ENCODE data around the gene LILRB2.
"Not testable (repeated sequence)": the region's sequence is repeated elsewhere in the genome, so short reads cannot be mapped to it uniquely, and the experiment has no call there.

Gene LILRB2

DNA sequence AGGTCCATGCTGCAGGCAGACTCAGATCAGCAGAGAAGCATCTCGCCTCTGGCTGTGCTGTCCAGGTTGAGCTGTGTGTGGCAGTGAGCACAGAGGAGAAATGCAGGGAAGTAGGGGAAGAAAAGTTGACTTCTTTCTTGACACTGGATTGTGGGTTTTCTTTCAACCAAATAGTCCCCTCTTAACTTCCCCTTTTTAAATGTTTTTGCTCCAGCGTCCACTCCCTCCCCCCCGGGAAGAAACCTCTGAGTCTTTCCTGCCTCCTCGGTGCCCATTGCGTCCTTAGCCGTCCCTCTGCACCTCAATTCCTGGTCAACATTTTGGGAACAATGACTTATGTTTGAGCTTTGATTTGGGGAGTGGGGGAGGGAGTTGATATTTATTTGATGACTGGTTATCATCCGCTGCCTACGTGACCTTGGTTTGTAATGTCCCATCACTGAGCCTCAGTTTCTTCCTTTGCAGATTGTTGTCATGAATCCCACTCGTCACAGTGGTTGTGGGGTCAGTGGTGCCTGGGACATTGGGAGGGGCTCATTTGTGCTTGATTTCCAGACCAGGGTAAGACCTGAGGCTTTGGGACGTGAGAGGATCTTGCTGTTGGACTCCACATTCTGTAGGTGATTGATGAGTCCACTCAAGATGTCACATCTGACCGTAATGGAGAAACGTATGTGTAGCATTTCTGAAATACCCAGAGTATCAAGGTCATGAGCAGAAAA is at the start of gene LILRB2:
Gene LILRB2, minus strand, starts transcription at position 104 of the 722 bp plus-strand sequence. CDS start 614 bp downstream, outside the sequence.
- DNase-seq (ENCODE audit: low read depth, low spot score): no peak
- H3K9me3 ChIP-seq (ENCODE audit: low read depth, low read length): no peaks in the 10 kb centered on the region
- TF ChIP-seq EZH2 (IDR thresholded peaks at IDR 0.05): no peak
- TF ChIP-seq FOXP2 (optimal IDR thresholded peaks at IDR 0.05; ENCODE audit: control extremely low read depth, extremely low read length, insufficient read depth): no peak
- no peak for TF ChIP-seq POLR2AphosphoS5 (IDR thresholded peaks at IDR 0.05; ENCODE audit: borderline replicate concordance, low read depth, low read length)
- H3K36me3 ChIP-seq (ENCODE audit: insufficient read depth, low read length): no peaks in the 10 kb centered on the region
- H3K9ac ChIP-seq (ENCODE audit: insufficient read length): no peak within 1 kb of the TSS
- H3K27ac ChIP-seq: no peak within 1 kb of the TSS
- no peak within 1 kb of the TSS for H3K4me3 ChIP-seq

DNA sequence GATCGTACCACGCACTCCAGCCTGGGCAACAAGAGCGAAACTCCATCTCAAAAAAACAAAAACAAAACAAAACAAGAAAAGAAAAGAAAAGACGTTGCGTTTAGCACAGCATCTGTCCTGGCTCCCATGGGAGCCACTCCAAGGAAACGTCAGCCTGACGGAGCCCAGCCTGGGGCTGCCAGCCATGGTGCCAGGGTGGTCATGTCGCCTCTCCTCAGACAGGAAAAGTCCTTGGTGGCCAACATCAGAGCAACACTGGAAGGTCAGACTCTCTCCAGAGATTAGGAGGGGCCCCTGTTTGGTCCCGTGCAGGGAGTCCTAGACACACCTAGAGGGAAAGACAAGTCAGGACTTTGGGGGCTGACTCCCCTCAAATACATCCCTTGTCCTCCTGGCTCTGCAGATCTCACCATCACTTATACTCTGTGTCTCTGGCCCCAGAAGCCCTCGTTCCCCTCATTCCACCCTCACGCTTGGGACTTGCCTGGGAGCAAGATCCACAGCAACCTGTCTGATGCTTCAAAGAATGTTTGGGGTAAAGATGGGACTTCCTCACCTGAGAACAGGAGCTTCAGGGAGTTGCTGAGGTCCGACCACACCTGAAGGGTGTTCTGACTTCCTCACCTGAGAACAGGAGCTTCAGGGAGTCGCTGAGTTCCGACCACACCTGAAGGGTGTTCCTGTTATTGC is 48.7 kb upstream of the LILRB2 start:
- H3K9me3 ChIP-seq (ENCODE audit: low read depth, low read length): no peaks in the 10 kb centered on the region
- H3K4me3 ChIP-seq: no peak overlapping the region
- H3K36me3 ChIP-seq (ENCODE audit: insufficient read depth, low read length): no peaks in the 10 kb centered on the region
- no peak overlapping the region for H3K27ac ChIP-seq
- no peak for DNase-seq (ENCODE audit: low read depth, low spot score)
- TF ChIP-seq EZH2 (IDR thresholded peaks at IDR 0.05): no peak
- no peak for TF ChIP-seq POLR2AphosphoS5 (IDR thresholded peaks at IDR 0.05; ENCODE audit: borderline replicate concordance, low read depth, low read length)
- no peak for TF ChIP-seq FOXP2 (optimal IDR thresholded peaks at IDR 0.05; ENCODE audit: control extremely low read depth, extremely low read length, insufficient read depth)
- H3K9ac ChIP-seq (ENCODE audit: insufficient read length): no peak overlapping the region

DNA sequence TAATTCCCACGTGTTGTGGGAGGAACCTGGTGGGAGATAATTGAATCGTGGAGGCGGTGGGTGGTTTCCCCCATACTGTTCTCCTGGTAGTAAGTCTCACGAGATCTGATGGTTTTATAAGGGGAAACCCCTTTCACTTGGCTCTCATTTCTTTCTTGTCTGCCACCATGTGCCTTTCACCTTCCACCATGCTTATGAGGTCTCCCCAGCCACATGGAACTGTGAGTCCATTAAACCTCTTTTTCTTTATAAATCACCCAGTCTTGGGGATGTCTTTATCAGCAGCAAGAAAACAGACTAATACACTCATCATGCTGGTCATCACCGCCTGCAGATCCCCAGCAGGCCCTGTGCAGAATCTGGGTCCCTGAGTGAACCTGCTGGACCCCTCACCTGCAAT is 47.9 kb upstream of the LILRB2 start:
- not testable (repeated sequence) for H3K27ac ChIP-seq; H3K4me3 ChIP-seq; H3K9ac ChIP-seq (ENCODE audit: insufficient read length); H3K36me3 ChIP-seq (ENCODE audit: insufficient read depth, low read length); H3K9me3 ChIP-seq (ENCODE audit: low read depth, low read length); DNase-seq (ENCODE audit: low read depth, low spot score)

DNA sequence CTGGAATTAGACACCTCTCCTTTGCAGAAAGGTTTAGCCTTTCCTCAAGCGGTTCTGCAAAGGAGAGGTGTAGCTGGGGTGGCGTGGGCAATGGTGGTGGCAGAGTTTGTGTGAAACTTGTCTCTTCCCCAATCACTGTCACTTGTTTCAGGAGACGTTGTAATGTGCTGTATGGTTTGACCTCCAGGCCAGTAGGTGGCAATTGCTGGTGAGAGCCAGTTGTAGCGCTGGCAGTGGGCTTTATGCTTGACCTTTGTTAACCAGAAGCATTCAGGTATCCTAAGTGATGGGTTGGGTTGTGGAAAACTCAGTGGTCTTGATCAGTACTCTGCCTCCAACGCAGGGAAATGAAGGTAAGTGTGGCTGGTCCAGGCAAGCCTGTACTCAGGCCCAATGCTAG is 44.7 kb upstream of the LILRB2 start:
- DNase-seq (ENCODE audit: low read depth, low spot score): no peak
- TF ChIP-seq EZH2 (IDR thresholded peaks at IDR 0.05): no peak
- TF ChIP-seq FOXP2 (optimal IDR thresholded peaks at IDR 0.05; ENCODE audit: control extremely low read depth, extremely low read length, insufficient read depth): no peak
- no peak for TF ChIP-seq POLR2AphosphoS5 (IDR thresholded peaks at IDR 0.05; ENCODE audit: borderline replicate concordance, low read depth, low read length)
- Histone ChIP-seq H3K4me3 (no peak overlapping the region), H3K9me3 (ENCODE audit: low read depth, low read length) (no peaks in the 10 kb centered on the region), H3K9ac (ENCODE audit: insufficient read length) (no peak overlapping the region), H3K27ac (no peak overlapping the region), H3K36me3 (ENCODE audit: insufficient read depth, low read length) (no peaks in the 10 kb centered on the region)

DNA sequence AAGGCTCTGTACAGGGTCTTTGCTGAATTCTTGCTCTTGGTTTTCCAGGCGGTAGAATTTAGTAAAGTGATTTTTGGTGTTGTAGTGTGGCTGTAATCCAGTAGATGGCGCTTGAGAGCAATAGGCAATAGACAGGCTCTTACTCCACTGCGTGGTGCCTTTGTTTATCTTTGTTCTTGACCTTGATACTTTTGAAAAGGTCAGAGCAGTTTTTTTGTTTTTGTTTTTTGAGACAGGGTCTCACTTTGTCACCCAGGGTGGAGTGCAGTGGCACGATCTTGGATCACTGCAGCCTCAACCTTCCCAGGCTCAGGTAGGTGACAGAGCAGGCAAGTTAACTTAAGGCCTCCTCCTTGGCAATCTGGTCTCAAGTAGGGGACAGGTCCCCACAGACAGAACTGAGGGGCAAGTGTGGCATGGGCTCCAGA is 44.3 kb upstream of the LILRB2 start:
- H3K9me3 ChIP-seq (ENCODE audit: low read depth, low read length): no peaks in the 10 kb centered on the region
- no peak for DNase-seq (ENCODE audit: low read depth, low spot score)
- H3K36me3 ChIP-seq (ENCODE audit: insufficient read depth, low read length): no peaks in the 10 kb centered on the region
- no peak overlapping the region for H3K4me3 ChIP-seq
- H3K27ac ChIP-seq: no peak overlapping the region
- TF ChIP-seq EZH2 (IDR thresholded peaks at IDR 0.05): no peak
- TF ChIP-seq FOXP2 (optimal IDR thresholded peaks at IDR 0.05; ENCODE audit: control extremely low read depth, extremely low read length, insufficient read depth): no peak
- no peak for TF ChIP-seq POLR2AphosphoS5 (IDR thresholded peaks at IDR 0.05; ENCODE audit: borderline replicate concordance, low read depth, low read length)
- H3K9ac ChIP-seq (ENCODE audit: insufficient read length): no peak overlapping the region

DNA sequence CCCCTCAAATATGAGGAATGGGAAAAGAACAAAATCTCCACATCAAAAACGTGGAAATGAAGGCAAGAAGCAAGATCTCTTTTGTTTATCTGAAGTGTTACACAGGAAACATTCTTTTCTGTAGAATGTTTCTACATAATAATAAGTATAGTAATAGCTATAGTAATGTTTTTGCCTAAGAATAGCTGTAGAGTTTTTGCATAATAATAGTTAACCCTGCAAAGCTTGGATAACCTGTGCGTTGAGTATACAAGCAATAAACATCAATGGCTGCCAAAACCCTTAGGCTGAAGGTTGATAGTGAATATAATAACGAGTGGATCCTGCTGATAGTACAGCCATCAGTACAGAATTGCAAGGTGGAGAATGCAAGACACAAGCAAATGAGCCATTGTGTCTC is 43.2 kb upstream of the LILRB2 start:
- H3K4me3 ChIP-seq: no peak overlapping the region
- DNase-seq (ENCODE audit: low read depth, low spot score): no peak
- H3K9ac ChIP-seq (ENCODE audit: insufficient read length): no peak overlapping the region
- no peaks in the 10 kb centered on the region for H3K9me3 ChIP-seq (ENCODE audit: low read depth, low read length)
- H3K36me3 ChIP-seq (ENCODE audit: insufficient read depth, low read length): no peaks in the 10 kb centered on the region
- no peak for TF ChIP-seq FOXP2 (optimal IDR thresholded peaks at IDR 0.05; ENCODE audit: control extremely low read depth, extremely low read length, insufficient read depth)
- no peak for TF ChIP-seq EZH2 (IDR thresholded peaks at IDR 0.05)
- no peak for TF ChIP-seq POLR2AphosphoS5 (IDR thresholded peaks at IDR 0.05; ENCODE audit: borderline replicate concordance, low read depth, low read length)
- no peak overlapping the region for H3K27ac ChIP-seq

DNA sequence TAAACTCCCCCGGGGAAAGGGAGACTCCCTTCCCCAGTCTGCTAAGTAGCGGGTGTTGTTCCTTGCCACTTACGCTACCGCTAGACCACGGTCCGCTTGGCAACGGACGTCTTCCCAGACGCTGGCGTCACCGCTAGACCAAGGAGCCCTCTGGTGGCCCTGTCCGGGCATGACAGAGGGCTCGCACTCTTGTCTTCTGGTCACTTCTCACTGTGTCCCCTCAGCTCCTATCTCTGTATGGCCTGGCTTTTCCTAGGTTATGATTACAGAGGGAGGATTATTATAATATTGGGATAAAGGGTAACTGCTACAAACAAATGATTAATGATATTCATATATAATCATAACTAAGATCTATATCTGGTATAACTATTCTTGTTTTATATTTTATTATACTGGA is 42.0 kb upstream of the LILRB2 start:
- not testable (repeated sequence) for H3K36me3 ChIP-seq (ENCODE audit: insufficient read depth, low read length); H3K4me3 ChIP-seq; H3K9ac ChIP-seq (ENCODE audit: insufficient read length); DNase-seq (ENCODE audit: low read depth, low spot score); H3K9me3 ChIP-seq (ENCODE audit: low read depth, low read length); H3K27ac ChIP-seq

DNA sequence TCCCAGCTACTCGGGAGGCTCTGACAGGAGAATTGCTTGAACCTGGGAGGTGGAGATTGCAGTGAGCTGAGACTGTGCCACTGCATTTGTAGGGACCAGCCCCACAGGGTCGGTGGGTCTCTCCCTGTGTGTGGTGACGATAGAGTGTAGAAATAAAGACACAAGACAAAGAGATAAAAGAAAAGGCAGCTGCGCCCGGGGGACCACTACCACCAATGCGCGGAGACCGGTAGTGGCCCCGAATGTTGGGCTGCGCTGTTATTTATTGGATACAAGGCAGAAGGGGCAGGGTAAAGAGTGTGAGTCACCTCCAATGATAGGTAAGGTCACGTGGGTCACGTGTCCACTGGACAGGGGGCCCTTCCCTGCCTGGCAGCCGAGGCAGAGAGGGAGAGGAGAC is 41.4 kb upstream of the LILRB2 start:
- not testable (repeated sequence) for H3K36me3 ChIP-seq (ENCODE audit: insufficient read depth, low read length); DNase-seq (ENCODE audit: low read depth, low spot score); H3K27ac ChIP-seq; H3K9me3 ChIP-seq (ENCODE audit: low read depth, low read length); H3K9ac ChIP-seq (ENCODE audit: insufficient read length); H3K4me3 ChIP-seq

Measured in SK-N-MC (cell line).